Endometrium (tissue), 2 donors: ENCODE data around the gene ATP1B4.

ENCODE experiments used
- FAIRE-seq: peaks from 2 replicates; lab custom pipeline; 2012; peaks lifted over from hg19 to GRCh38; lab: Jason Lieb, UNC
- donor health status: control.
- donor health status: control.

Gene ATP1B4

DNA sequence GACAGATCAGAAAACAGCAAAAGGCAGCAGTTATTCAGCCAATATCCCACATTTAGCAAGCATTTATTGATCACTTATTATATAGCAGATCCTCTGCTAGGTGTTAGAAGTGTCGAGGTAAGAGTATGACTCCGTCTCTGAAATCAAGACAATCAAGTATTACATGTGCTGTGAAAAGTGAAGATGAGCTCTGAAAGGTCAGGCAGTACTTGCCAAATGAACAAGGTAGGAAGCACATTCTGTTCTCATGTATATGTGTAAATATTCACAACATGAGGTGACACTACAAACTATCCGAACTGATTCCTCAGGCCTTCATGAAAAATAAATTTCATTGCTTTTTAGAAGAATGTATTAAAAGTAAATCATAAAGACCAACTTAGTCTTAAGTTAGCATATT lies 15.3 kb downstream of the ATP1B4 start:
- FAIRE-seq, result no peak

DNA sequence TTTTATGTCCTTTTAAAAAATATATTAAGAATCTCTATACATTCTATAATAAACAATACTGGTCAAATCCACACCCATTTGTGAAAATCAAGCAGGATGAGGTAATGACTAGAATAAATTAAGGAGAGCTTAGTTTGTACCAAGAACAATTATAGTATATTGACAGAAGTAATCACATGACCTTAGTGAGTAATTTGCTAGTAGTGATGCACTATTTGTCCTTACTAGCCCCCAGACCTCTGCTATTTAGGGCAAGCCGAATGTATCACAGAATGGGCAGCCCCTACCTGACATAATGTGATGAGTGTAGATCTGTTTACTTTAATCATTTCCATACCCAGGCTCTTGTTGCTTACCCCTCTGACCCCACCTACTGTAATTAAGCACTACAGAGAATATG lies 15.8 kb downstream of the ATP1B4 start:
- FAIRE-seq, result no peak

GRCh38 chrX:120378570-120378969 lies 16.7 kb downstream of the ATP1B4 start:
- FAIRE-seq, result no peak

- no peak for FAIRE-seq
These were observed 18.2 kb downstream of the ATP1B4 start for GRCh38 chrX:120379937-120380681.

GRCh38 chrX:120380699-120381098 lies 18.8 kb downstream of the ATP1B4 start:
- FAIRE-seq, result no peak

DNA sequence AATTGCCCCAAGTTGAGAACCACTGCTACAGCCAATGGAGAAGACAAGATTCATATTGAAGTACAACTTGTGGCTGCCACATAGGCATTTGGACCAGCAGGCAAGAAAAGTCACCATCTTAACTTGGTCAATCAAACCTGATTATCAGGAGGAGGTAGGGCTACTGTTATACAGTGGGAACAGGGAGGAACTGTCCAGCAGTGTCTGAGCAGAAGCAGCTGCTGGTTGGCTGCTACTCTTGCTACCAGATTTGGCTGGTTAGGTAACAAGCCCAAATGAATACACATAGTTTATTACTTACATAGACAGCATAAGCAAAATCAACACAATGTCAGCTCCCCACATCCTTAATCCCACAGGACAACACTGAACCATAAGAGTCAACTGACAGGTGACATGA lies 39.4 kb downstream of the ATP1B4 start:
- no peak for FAIRE-seq

DNA sequence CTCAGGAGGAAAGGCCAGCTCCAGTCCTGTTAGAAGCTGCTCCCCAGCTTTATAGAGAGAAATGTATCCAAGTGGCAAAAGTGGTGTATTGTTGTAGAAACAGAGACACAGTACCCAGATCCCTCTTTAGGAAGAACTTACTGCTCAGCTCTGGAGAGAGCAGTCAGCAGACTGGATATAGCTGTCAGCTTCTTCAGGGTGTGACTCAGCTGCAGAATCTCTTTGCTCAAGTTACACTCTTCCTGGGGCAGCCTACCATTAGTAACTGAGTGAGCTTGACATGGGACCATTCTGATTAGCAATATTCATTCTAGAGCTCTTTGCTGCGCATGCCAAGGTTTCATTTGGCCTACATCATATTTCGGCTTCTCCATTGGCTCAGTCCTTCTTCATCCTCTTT lies 40.5 kb downstream of the ATP1B4 start:
- FAIRE-seq, result no peak

DNA sequence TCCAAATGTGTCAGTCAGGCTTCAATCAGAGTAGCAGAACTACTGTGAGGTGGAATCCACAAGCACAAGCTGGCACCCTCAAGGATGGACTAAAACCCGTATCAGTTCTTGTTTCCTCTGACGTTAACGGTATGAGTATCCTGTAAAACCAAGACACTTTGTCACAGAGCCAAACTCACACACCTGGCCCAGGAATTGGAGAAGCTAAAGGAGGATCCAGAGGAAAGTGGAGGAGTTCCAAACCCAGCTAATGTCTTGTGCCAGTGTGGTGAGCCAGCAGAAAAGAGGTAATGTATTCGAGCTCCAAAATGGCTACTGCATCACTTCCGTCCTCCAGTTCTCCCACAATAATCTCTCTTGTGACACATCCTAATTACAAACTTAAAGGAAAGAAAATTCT lies 44.7 kb downstream of the ATP1B4 start:
- FAIRE-seq, result no peak

- no peak for FAIRE-seq
These were observed 46.3 kb downstream of the ATP1B4 start for GRCh38 chrX:120408168-120408567.

DNA sequence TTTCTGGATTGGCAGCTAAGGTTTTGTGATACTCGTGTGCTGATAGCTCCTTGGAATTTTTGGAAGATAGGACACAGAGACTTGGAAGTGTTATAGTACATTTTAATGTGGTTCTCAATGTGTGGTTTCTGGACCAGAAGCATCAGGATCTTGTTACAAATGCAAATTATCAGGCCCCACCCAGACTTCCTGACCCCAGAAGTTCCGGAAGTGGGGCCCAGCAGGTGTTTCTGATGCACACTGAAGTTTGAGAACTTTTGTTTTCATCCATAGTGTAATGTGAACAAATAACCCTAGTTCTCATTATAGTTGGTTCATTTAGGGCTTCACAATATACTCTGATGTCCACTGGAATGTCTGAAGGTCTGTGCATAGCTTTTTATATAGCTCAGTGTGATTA lies 57.6 kb downstream of the ATP1B4 start:
- FAIRE-seq, result no peak

DNA sequence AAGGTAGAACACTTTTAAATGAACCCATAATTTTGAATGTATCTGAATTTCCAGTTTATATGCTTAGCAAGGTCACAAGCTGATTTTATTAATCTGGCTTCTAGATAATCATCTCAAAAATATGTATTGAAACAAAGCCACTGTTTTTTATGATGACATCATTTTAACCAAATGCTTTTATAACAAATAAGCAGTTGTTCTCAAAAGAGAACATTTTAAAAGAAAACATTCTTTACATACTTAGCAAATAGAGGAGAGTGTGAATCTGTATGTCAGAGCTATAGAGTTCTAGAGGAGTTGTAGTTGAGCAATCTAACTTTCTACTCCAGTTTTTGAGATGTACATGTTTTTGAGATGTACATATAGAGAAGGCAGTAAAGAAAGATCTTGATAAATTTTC lies 64.7 kb downstream of the ATP1B4 start:
- no peak for FAIRE-seq

DNA sequence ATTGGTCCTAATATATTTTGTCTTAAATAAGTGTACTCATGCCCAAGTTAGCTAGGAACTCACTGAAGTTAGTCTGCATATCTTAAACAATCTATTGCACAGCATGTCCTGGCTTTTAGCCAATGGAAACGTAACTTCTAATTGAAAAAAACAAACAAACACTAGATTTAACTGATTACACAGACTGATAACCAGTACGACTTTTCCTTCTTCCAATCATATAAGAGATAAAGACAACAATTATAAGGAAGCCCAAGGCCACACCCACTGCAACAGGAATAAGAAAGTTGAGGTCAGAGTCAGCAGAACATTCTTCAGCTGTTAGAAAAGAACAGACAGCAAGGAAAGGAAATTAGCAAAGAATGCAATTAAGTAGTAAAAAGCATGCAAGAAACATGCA lies 66.4 kb downstream of the ATP1B4 start:
- no peak for FAIRE-seq

- FAIRE-seq, result no peak
These were observed 68.1 kb downstream of the ATP1B4 start for GRCh38 chrX:120429776-120430540.
